Activated T-cell treated with anti-CD3 and anti-CD28 coated beads, Interleukin-2, amount 50 U/mL, for 72 hours (primary cell): Measurements from ENCODE around the gene HPSE2. TPM values are rescaled to one million over a fixed set of nuclear protein-coding genes. Genes with fewer than 3 reads are reported as not detected.

ENCODE experiments used
- ATAC-seq, 2 donors: fragments of 150-1000 bp; cut with Tn5 transposase; replicated peaks in 1 of 2; 2 replicates each; pipeline ENCODE4 v1.10.0; 2021; ENCODE audit warnings: moderate library complexity in 2 of 2, mild to moderate bottlenecking in 1 of 2
- DNase-seq, 2 donors: peaks; one replicate each; pipeline ENCODE4 v3.0.0; 2021 to 2022; ENCODE audit warnings: mixed read lengths in 1 of 2
- H3K27ac Mint-ChIP-seq: one replicate; pipeline ENCODE4 v1.8.0; 2022; ENCODE audit warnings: mild to moderate bottlenecking, moderate library complexity, mixed read lengths
- H3K27me3 Mint-ChIP-seq: one replicate; pipeline ENCODE4 v1.8.0; 2022; ENCODE audit warnings: low read depth, mixed read lengths
- H3K36me3 Mint-ChIP-seq, 2 donors: one replicate each; pipeline ENCODE4 v1.8.0; 2022; ENCODE audit warnings: mixed read lengths in 2 of 2, mild to moderate bottlenecking in 1 of 2; ENCODE audit not compliant: insufficient read depth in 2 of 2
- H3K4me1 Mint-ChIP-seq: one replicate; pipeline ENCODE4 v1.8.0; 2022; ENCODE audit warnings: low read depth, mixed read lengths
- H3K4me3 Mint-ChIP-seq, 2 donors: one replicate each; pipeline ENCODE4 v1.8.0; 2022; ENCODE audit warnings: mild to moderate bottlenecking in 2 of 2, mixed read lengths in 2 of 2, moderate library complexity in 2 of 2
- H3K9me3 Mint-ChIP-seq, 2 donors: one replicate each; pipeline ENCODE4 v1.8.0; 2022; ENCODE audit warnings: mixed read lengths in 2 of 2
- total RNA-seq, 2 donors: library from RNA; stranded (reverse); gene quantifications; one replicate each; pipeline ENCODE4 v1.2.3, GENCODE V29; 2022

HPSE2 gene
- total RNA-seq, 2 donors from 2014 or later, result not detected

GRCh38 chr10:98713586-98713985 lies 522.1 kb downstream of the HPSE2 start:
- DNase-seq (no peak), ATAC-seq (no peak)
- H3K36me3 Mint-ChIP-seq, result no peaks in the 10 kb centered on the region
- no peaks in the 10 kb centered on the region for H3K4me1 Mint-ChIP-seq
- H3K4me3 Mint-ChIP-seq, result no peak overlapping the region
- H3K27ac Mint-ChIP-seq, result no peak overlapping the region
- H3K27me3 Mint-ChIP-seq, result peaks cover 5% of the 10 kb centered on the region
- H3K9me3 Mint-ChIP-seq, result no peaks in the 10 kb centered on the region

- H3K27me3 Mint-ChIP-seq, result no peaks in the 10 kb centered on the region
- H3K9me3 Mint-ChIP-seq, result no peaks in the 10 kb centered on the region
- ATAC-seq, result no peak
Observed at GRCh38 chr10:98696516-98696915, 539.1 kb downstream of the HPSE2 start.

GRCh38 chr10:98694883-98695282 lies 540.8 kb downstream of the HPSE2 start:
- ATAC-seq, result no peak
- Mint-ChIP-seq H3K4me1 (no peaks in the 10 kb centered on the region), H3K9me3 (no peaks in the 10 kb centered on the region), H3K36me3 (no peaks in the 10 kb centered on the region), H3K27me3 (no peaks in the 10 kb centered on the region), H3K4me3 (no peak overlapping the region), H3K27ac (no peak overlapping the region)
- DNase-seq, result no peak

More at GRCh38 chr10:98696516-98696915, 539.1 kb downstream of the HPSE2 start:
- H3K27ac Mint-ChIP-seq, result no peak overlapping the region
- DNase-seq, result no peak
- no peak overlapping the region for H3K4me3 Mint-ChIP-seq
- H3K4me1 Mint-ChIP-seq, result no peaks in the 10 kb centered on the region
- no peaks in the 10 kb centered on the region for H3K36me3 Mint-ChIP-seq

- no peaks in the 10 kb centered on the region for H3K27me3 Mint-ChIP-seq
- peaks cover 0 to 3% of the 10 kb centered on the region in 2 donors for H3K9me3 Mint-ChIP-seq
- no peak overlapping the region for H3K4me3 Mint-ChIP-seq
- H3K27ac Mint-ChIP-seq, result no peak overlapping the region
- no peak for ATAC-seq
- H3K4me1 Mint-ChIP-seq, result no peaks in the 10 kb centered on the region
- no peaks in the 10 kb centered on the region for H3K36me3 Mint-ChIP-seq
- DNase-seq, result no peak
Observed at GRCh38 chr10:98694014-98694413, 541.6 kb downstream of the HPSE2 start.

- H3K9me3 Mint-ChIP-seq, result peaks cover 3 to 6% of the 10 kb centered on the region in 2 donors
- DNase-seq, result no peak
- H3K27me3 Mint-ChIP-seq, result no peaks in the 10 kb centered on the region
- H3K4me3 Mint-ChIP-seq, result no peak overlapping the region
- ATAC-seq, result no peak
- no peaks in the 10 kb centered on the region for H3K36me3 Mint-ChIP-seq
- H3K27ac Mint-ChIP-seq, result no peak overlapping the region
- H3K4me1 Mint-ChIP-seq, result no peaks in the 10 kb centered on the region
Observed at GRCh38 chr10:98687685-98688084, 548.0 kb downstream of the HPSE2 start.

- Mint-ChIP-seq H3K9me3 (peaks cover 3 to 5% of the 10 kb centered on the region in 2 donors), H3K4me3 (no peak overlapping the region), H3K27me3 (peaks cover 7% of the 10 kb centered on the region), H3K4me1 (no peaks in the 10 kb centered on the region), H3K36me3 (no peaks in the 10 kb centered on the region), H3K27ac (no peak overlapping the region)
- DNase-seq (no peak), ATAC-seq (no peak)
Observed at GRCh38 chr10:98684019-98684899, 551.4 kb downstream of the HPSE2 start.

- H3K36me3 Mint-ChIP-seq, result no peaks in the 10 kb centered on the region
- no peak overlapping the region for H3K27ac Mint-ChIP-seq
- H3K4me1 Mint-ChIP-seq, result no peaks in the 10 kb centered on the region
- H3K4me3 Mint-ChIP-seq, result no peak overlapping the region
- peaks cover 7% of the 10 kb centered on the region for H3K27me3 Mint-ChIP-seq
- DNase-seq, result no peak
- no peak for ATAC-seq
- H3K9me3 Mint-ChIP-seq, result no peaks in the 10 kb centered on the region
Observed at GRCh38 chr10:98676895-98677294, 558.8 kb downstream of the HPSE2 start.

GRCh38 chr10:98675902-98676301 lies 559.8 kb downstream of the HPSE2 start:
- no peaks in the 10 kb centered on the region for H3K4me1 Mint-ChIP-seq
- H3K36me3 Mint-ChIP-seq, result no peaks in the 10 kb centered on the region
- H3K9me3 Mint-ChIP-seq, result no peaks in the 10 kb centered on the region
- H3K27me3 Mint-ChIP-seq, result peaks cover 5% of the 10 kb centered on the region
- ATAC-seq (no peak), DNase-seq (no peak)
- H3K4me3 Mint-ChIP-seq, result no peak overlapping the region
- H3K27ac Mint-ChIP-seq, result no peak overlapping the region

- Mint-ChIP-seq H3K9me3 (no peaks in the 10 kb centered on the region), H3K4me1 (no peaks in the 10 kb centered on the region), H3K4me3 (no peak overlapping the region)
Observed at GRCh38 chr10:98673171-98673782, 562.4 kb downstream of the HPSE2 start.

GRCh38 chr10:98667081-98667480 lies 568.6 kb downstream of the HPSE2 start:
- ATAC-seq (no peak), DNase-seq (no peak)
- H3K27me3 Mint-ChIP-seq, result peaks cover 10% of the 10 kb centered on the region
- no peaks in the 10 kb centered on the region for H3K36me3 Mint-ChIP-seq
- no peaks in the 10 kb centered on the region for H3K9me3 Mint-ChIP-seq
- H3K27ac Mint-ChIP-seq, result no peak overlapping the region
- no peaks in the 10 kb centered on the region for H3K4me1 Mint-ChIP-seq
- H3K4me3 Mint-ChIP-seq, result no peak overlapping the region

More at GRCh38 chr10:98673171-98673782, 562.4 kb downstream of the HPSE2 start:
- Mint-ChIP-seq H3K36me3 (no peaks in the 10 kb centered on the region), H3K27ac (no peak overlapping the region), H3K27me3 (peaks cover 5% of the 10 kb centered on the region)
- ATAC-seq (no peak), DNase-seq (no peak)

- peaks cover 10% of the 10 kb centered on the region for H3K27me3 Mint-ChIP-seq
- H3K4me3 Mint-ChIP-seq, result no peak overlapping the region
- H3K27ac Mint-ChIP-seq, result no peak overlapping the region
- no peaks in the 10 kb centered on the region for H3K4me1 Mint-ChIP-seq
- no peaks in the 10 kb centered on the region for H3K9me3 Mint-ChIP-seq
- ATAC-seq (no peak), DNase-seq (no peak)
- H3K36me3 Mint-ChIP-seq, result no peaks in the 10 kb centered on the region
Observed at GRCh38 chr10:98666276-98666675, 569.4 kb downstream of the HPSE2 start.

- Mint-ChIP-seq H3K27ac (no peak overlapping the region), H3K9me3 (no peaks in the 10 kb centered on the region), H3K4me3 (no peak overlapping the region), H3K27me3 (peaks cover 10% of the 10 kb centered on the region), H3K4me1 (no peaks in the 10 kb centered on the region), H3K36me3 (no peaks in the 10 kb centered on the region)
- ATAC-seq (peak; percentile 61 to 62), DNase-seq (peak; percentile 19 to 41)
Observed at GRCh38 chr10:98664329-98665042, 571.2 kb downstream of the HPSE2 start.

- ATAC-seq, result no peak
- H3K9me3 Mint-ChIP-seq, result no peaks in the 10 kb centered on the region
- no peak for DNase-seq
- H3K4me1 Mint-ChIP-seq, result no peaks in the 10 kb centered on the region
- no peak overlapping the region for H3K4me3 Mint-ChIP-seq
- H3K27me3 Mint-ChIP-seq, result peaks cover 2% of the 10 kb centered on the region
- no peaks in the 10 kb centered on the region for H3K36me3 Mint-ChIP-seq
- no peak overlapping the region for H3K27ac Mint-ChIP-seq
Observed at GRCh38 chr10:98659951-98660350, 575.7 kb downstream of the HPSE2 start.
